Measurements from ENCODE around the gene NELFE.
"Not testable (repeated sequence)": the region's sequence is repeated elsewhere in the genome, so short reads cannot be mapped to it uniquely, and the experiment has no call there.

Gene NELFE

GRCh38 chr6:31958741-31959739 lies at the start of gene NELFE, which contains the start of gene SKIC2:
Gene NELFE, minus strand, starts transcription at chr6:31958971. Its CDS starts 525 bp downstream, at chr6:31958446.
Gene SKIC2, plus strand, starts transcription at chr6:31959175. Its CDS starts 18 bp downstream, at chr6:31959193.
- DNase-seq: peak; percentile 90

- not testable (repeated sequence) for DNase-seq
Measured at GRCh38 chr6:32008037-32008436, 49.3 kb upstream of the NELFE start.

DNA sequence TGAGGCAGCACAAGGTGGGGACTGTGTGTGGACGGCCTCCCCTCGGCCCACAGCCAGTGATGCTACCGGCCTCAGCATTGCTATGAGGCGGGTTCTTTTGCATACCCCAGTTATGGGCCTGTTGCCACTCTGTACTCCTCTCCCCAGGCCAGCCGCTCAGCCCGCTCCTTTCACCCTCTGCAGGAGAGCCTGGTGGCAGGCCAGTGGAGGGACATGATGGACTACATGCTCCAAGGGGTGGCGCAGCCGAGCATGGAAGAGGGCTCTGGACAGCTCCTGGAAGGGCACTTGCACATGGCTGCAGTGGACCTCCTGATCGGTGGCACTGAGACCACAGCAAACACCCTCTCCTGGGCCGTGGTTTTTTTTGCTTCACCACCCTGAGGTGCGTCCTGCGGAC lies 48.3 kb upstream of the NELFE start:
- DNase-seq: not testable (repeated sequence)

DNA sequence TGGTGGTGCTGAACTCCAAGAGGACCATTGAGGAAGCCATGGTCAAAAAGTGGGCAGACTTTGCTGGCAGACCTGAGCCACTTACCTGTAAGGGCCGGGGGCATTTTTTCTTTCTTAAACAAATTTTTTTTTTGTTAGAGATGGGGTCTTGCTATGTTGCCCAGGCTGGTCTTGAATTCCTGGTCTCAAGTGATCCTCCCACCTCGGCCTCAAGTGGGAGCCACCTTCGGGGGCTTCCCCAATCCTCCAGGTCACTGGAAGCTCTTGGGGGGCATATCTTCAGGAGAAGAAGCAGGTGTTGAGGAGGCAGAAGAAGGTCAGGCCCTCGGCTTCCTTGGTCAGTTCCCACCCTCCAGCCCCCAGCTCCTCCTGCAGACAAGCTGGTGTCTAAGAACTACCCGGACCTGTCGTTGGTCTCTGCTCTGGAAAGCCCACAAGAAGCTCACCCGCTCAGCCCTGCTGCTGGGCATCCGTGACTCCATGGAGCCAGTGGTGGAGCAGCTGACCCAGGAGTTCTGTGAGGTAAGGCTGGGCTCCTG lies 47.3 kb upstream of the NELFE start:
- not testable (repeated sequence) for DNase-seq

DNA sequence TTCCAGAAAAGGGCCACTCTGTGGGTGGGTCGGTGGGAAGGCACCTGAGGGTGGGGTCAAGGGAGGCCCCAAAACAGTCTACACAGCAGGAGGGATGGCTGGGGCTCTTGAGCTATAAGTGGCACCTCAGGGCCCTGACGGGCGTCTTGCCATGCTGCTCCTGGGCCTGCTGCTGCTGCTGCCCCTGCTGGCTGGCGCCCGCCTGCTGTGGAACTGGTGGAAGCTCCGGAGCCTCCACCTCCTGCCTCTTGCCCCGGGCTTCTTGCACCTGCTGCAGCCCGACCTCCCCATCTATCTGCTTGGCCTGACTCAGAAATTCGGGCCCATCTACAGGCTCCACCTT lies 46.7 kb upstream of the NELFE start:
- DNase-seq: not testable (repeated sequence)

GRCh38 chr6:32004864-32005537 lies 46.2 kb upstream of the NELFE start:
- not testable (repeated sequence) for DNase-seq

GRCh38 chr6:32004393-32004792 lies 45.6 kb upstream of the NELFE start:
- not testable (repeated sequence) for DNase-seq

- not testable (repeated sequence) for DNase-seq
Measured at GRCh38 chr6:32003301-32003700, 44.5 kb upstream of the NELFE start.

- DNase-seq: not testable (repeated sequence)
Measured at GRCh38 chr6:32002546-32003268, 43.9 kb upstream of the NELFE start.

- not testable (repeated sequence) for DNase-seq
Measured at GRCh38 chr6:31996385-31996784, 37.6 kb upstream of the NELFE start.

GRCh38 chr6:31994421-31994820 lies 35.6 kb upstream of the NELFE start:
- DNase-seq: not testable (repeated sequence)

DNA sequence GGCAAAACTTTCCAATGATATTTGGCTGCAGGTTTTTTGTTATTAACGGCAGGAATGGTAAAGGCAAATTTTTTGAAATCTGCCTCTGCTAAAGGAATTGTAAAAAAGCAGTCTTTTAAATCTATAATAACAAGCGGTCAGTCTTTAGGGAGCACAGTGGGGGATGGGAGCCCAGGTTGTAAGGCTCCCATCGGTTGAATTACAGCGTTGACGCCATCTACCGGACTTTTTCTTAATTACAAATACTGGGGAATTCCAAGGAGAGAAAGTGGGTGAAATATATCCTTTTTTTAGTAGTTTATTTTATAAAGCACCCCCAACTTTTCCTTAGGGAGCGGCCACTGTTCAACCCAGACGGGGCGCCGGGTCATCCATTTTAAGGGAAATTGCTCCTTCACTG lies 30.6 kb upstream of the NELFE start:
- DNase-seq: not testable (repeated sequence)

- not testable (repeated sequence) for DNase-seq
Measured at GRCh38 chr6:31981744-31982143, 23.0 kb upstream of the NELFE start, which contains the start of gene C4A. Gene C4A, plus strand, starts transcription at chr6:31982057. Its CDS starts 51 bp downstream, at chr6:31982108.

DNA sequence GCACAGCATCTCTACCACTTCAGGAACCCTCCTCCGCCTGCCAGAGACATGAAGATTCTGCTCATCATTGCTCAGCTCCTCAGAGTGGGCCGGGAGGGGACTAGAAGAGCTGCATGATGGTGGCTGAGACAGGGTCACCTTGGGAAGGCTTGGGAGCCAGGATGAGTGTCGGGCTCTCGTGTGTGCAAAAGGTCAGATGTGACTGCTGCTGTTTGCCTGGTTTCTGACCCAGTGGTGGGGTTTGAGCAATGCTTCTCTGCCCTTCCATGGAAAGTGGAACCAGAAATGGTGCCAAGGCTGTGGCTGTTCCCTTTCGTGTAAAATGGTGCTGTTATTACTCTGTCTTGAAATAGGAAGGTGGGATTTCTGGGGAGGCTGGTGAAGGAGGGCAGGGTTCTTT lies 22.2 kb upstream of the NELFE start:
- not testable (repeated sequence) for DNase-seq

GRCh38 chr6:31980195-31980876 lies 21.6 kb upstream of the NELFE start:
- not testable (repeated sequence) for DNase-seq

DNA sequence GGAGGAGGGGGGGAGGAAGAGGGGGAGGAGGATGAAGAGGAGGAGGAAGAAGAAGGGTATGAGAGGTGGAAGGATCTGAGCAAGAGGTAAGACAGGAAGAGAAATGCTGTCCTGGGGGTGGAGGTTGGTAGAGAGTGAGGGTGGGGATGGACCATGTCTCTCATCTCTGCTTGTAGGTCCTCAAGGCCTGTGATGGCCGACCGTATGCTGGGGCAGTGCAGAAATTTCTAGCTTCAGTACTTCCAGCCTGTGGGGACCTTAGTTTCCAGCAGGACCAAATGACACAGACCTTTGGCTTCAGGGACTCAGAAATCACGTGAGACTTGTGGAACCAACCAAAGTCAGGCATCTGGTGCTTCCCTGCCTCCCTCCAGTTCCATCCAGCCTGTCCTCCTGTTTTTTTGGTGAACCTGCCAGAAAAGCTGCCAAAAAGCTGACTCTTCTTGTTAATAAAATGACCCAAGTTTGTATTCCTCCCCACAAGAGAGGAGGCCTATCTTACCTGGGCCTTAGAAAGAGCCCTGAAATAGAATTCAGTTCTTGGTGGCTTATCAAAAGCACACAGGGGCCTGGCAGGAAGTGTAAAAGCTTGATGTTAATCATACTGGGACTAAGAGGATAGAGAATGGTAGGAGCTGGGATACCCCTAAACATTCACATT lies 20.6 kb upstream of the NELFE start:
- DNase-seq: no peak

DNA sequence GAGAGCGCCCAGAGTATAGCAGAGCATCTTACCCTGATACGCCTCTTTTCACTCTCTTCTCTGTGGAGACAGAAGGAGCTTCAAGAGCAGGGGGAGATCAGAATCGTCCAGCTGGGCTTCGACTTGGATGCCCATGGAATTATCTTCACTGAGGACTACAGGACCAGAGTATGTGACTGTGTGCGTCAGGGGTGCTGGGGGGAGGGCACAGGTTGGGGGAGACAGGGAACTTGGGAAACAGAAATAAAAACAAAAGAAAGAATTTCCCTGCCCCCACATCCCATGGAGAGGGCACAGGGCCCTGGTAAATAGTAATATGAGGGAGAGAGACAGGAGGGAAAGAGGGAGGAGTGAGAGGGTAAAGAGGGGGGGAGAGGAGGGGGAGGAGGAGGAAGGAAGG lies 20.1 kb upstream of the NELFE start:
- DNase-seq: no peak

- DNase-seq: no peak
Measured at GRCh38 chr6:31977816-31978431, 19.2 kb upstream of the NELFE start.

DNA sequence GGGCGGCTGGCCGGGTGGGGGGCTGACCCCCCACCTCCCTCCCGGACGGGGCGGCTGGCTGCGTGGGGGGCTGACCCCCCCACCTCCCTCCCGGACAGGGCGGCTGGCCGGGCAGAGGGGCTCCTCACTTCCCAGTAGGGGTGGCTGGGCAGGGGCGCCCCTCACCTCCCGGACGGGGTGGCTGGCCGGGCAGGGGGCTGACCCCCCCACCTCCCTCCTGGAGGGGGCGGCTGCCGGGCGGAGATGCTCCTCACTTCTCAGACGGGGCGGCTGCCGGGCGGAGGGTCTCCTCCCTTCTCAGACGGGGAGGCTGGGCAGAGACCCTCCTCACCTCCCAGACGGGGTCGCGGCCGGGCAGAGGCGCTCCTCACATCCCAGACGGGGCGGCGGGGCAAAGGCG lies 17.3 kb upstream of the NELFE start:
- DNase-seq: not testable (repeated sequence)

DNA sequence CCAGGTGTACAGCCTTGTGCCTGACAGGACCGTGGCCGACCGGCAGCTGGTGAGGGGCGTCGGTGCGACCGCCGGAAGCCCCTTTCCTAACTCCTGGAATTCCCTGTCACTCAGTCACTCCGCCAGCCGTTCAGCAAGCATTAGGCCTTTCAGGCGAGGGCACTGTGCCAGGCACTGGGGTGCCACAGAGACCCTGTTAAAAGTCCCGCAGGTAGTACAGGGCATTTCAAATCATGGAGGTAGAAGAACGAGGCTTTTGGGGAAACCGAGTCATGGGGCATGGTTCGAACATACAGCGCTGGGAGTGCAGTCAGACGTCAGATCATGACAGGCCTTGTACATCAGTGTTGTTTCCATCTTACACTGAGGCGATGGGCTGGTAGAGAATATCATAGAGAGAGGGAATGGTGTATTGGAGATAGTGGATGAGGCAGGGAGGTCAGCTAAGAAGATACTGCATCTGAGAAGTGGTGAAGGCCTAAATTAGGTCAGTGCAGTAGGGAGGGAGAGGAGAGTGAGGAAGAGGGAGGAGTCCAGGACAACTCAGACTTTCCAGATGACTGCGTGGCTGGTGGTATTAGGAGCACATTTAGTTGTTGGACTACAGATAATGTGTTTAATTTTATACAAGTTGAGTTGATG lies 14.1 kb upstream of the NELFE start:
- DNase-seq: no peak
